ENCODE results near the gene BHLHA15. TPM values are rescaled to one million over a fixed set of nuclear protein-coding genes. Genes with fewer than 3 reads are reported as not detected.

The BHLHA15 gene
- total RNA-seq, 1 donor from 2014 or later = not detected

DNA sequence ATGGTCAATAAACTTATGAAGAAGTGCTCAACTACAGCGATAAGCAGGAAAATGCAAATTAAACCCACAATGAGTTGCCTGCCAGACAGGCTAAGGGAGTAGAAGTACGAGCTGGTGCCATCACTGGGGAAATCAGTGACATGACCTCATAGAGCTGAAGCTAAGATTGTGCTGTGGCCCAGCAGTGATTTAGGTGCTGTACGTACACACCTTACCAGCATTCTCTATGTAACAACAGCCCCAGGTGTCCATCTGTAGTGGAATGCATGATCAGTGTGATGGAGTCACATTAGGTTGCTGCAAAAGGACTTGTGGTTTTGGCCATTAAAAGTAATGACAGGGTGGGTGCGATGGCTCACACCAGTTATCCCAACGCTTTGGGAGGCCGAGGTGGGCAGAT lies 46.5 kb downstream of the BHLHA15 start:
- no peak overlapping the region for H3K27ac ChIP-seq (replicated peaks)
- no peaks in the 10 kb centered on the region for H3K27me3 ChIP-seq (ENCODE audit: low read depth)
- H3K36me3 ChIP-seq = peaks cover 26% of the 10 kb centered on the region
- no peak for TF ChIP-seq CTCF (IDR thresholded peaks at IDR 0.05; ENCODE audit: borderline replicate concordance)
- no peak overlapping the region for H3K4me3 ChIP-seq
- H3K4me1 ChIP-seq = peaks cover 9% of the 10 kb centered on the region
- DNase-seq = no peak
- no peaks in the 10 kb centered on the region for H3K9me3 ChIP-seq (replicated peaks)
- intact Hi-C loops (cut with micrococcal nuclease) = no loop called here

Other genes starting within 250 kb of the BHLHA15 start
- gene OCM2, start 221.2 kb upstream of the BHLHA15 start, total RNA-seq = not detected
- gene LMTK2, start 104.6 kb upstream of the BHLHA15 start, total RNA-seq = 26.9 TPM
- gene TECPR1, start 40.8 kb downstream of the BHLHA15 start, total RNA-seq = 17.3 TPM
- 201 TPM for gene BRI3, start 70.2 kb downstream of the BHLHA15 start, total RNA-seq
- 2.1 TPM for gene BAIAP2L1, start 189.7 kb downstream of the BHLHA15 start, total RNA-seq